HUES64 (cell line): Measurements from ENCODE around the gene TRAPPC14.

ENCODE experiments used
- H3K27ac ChIP-seq: 2 replicates; pipeline ENCODE4 v1.7.0; 2013; ENCODE audit warnings: low read depth, low read length, inconsistent platforms
- H3K27me3 ChIP-seq: 2 replicates; pipeline ENCODE4 v1.6.1; 2013; ENCODE audit warnings: mild to moderate bottlenecking, low read length; ENCODE audit not compliant: insufficient read depth
- H3K36me3 ChIP-seq: 2 replicates; pipeline ENCODE4 v1.6.1; 2013; ENCODE audit warnings: mild to moderate bottlenecking, low read length; ENCODE audit not compliant: insufficient read depth
- H3K4me1 ChIP-seq: 2 replicates; pipeline ENCODE4 v1.6.1; 2013; ENCODE audit warnings: mild to moderate bottlenecking, low read length, moderate library complexity; ENCODE audit not compliant: insufficient read depth
- H3K4me3 ChIP-seq: 2 replicates; pipeline ENCODE4 v1.5.1; 2013; ENCODE audit warnings: mild to moderate bottlenecking, low read length, moderate library complexity
- H3K9ac ChIP-seq: 2 replicates; pipeline ENCODE4 v1.6.1; 2013; ENCODE audit warnings: mild to moderate bottlenecking, low read depth, low read length
- H3K9me3 ChIP-seq: 2 replicates; pipeline ENCODE4 v1.6.1; 2013; ENCODE audit warnings: low read depth, low read length; ENCODE audit not compliant: insufficient read depth
- WGBS: fragments of 150-250, 120-280 bp; methylation state at CpG from one replicate; pipeline ENCODE4 v1.1.7; 2013; ENCODE audit warnings: missing lambda C conversion rate; 5-methylcytosine and 5-hydroxymethylcytosine counted together

TRAPPC14 gene

GRCh38 chr7:100171840-100172239, 13.3 kb upstream of the TRAPPC14 start:
- Histone ChIP-seq H3K36me3 (peaks cover 13% of the 10 kb centered on the region), H3K9ac (no peak overlapping the region), H3K9me3 (no peaks in the 10 kb centered on the region), H3K27ac (no peak overlapping the region), H3K4me1 (peaks cover 33% of the 10 kb centered on the region), H3K4me3 (peak overlapping the region; percentile 57), H3K27me3 (peaks cover 15% of the 10 kb centered on the region)
- 30% methylated on average over 22 of the region's 22 CpGs for WGBS

- H3K4me3 ChIP-seq, result peak overlapping the region; percentile 57
- H3K9me3 ChIP-seq, result no peaks in the 10 kb centered on the region
- H3K4me1 ChIP-seq, result peaks cover 30% of the 10 kb centered on the region
- H3K27me3 ChIP-seq, result peaks cover 22% of the 10 kb centered on the region
- no peak overlapping the region for H3K27ac ChIP-seq
- WGBS, result 3% methylated on average over 61 of the region's 61 CpGs
- peaks cover 13% of the 10 kb centered on the region for H3K36me3 ChIP-seq
- no peak overlapping the region for H3K9ac ChIP-seq
Observed at GRCh38 chr7:100171087-100171681, 12.7 kb upstream of the TRAPPC14 start.

- Histone ChIP-seq H3K9me3 (no peaks in the 10 kb centered on the region), H3K4me3 (peak overlapping the region; percentile 57; the same call in 1 of the 2 replicates), H3K4me1 (peaks cover 29% of the 10 kb centered on the region), H3K36me3 (peaks cover 10% of the 10 kb centered on the region), H3K27ac (no peak overlapping the region), H3K27me3 (peaks cover 22% of the 10 kb centered on the region), H3K9ac (no peak overlapping the region)
- 81% methylated on average over 10 of the region's 11 CpGs for WGBS
Observed at GRCh38 chr7:100170101-100170897, 11.8 kb upstream of the TRAPPC14 start.

GRCh38 chr7:100169147-100169850, 10.8 kb upstream of the TRAPPC14 start:
- H3K36me3 ChIP-seq, result no peaks in the 10 kb centered on the region
- no peak overlapping the region for H3K4me3 ChIP-seq
- H3K27ac ChIP-seq, result no peak overlapping the region
- H3K9ac ChIP-seq, result no peak overlapping the region
- H3K27me3 ChIP-seq, result peaks cover 22% of the 10 kb centered on the region
- WGBS, result 87% methylated on average over 10 of the region's 11 CpGs
- H3K4me1 ChIP-seq, result peaks cover 29% of the 10 kb centered on the region
- no peaks in the 10 kb centered on the region for H3K9me3 ChIP-seq

- H3K27ac ChIP-seq, result no peak overlapping the region
- peak overlapping the region; percentile 50; the same call in 1 of the 2 replicates for H3K9ac ChIP-seq
- H3K27me3 ChIP-seq, result peaks cover 22% of the 10 kb centered on the region
- no peaks in the 10 kb centered on the region for H3K36me3 ChIP-seq
- 4% methylated on average over 10 of the region's 11 CpGs for WGBS
- peak overlapping the region; percentile 57 for H3K4me3 ChIP-seq
- no peaks in the 10 kb centered on the region for H3K9me3 ChIP-seq
- peaks cover 29% of the 10 kb centered on the region for H3K4me1 ChIP-seq
Observed at GRCh38 chr7:100167912-100168323, 9.4 kb upstream of the TRAPPC14 start.

GRCh38 chr7:100166970-100167911, 8.7 kb upstream of the TRAPPC14 start:
- Histone ChIP-seq H3K4me1 (peaks cover 29% of the 10 kb centered on the region), H3K9me3 (no peaks in the 10 kb centered on the region), H3K36me3 (no peaks in the 10 kb centered on the region), H3K27ac (no peak overlapping the region), H3K4me3 (peak overlapping the region; percentile 57), H3K9ac (no peak overlapping the region), H3K27me3 (peaks cover 22% of the 10 kb centered on the region)
- WGBS, result 57% methylated on average over 12 of the region's 14 CpGs

GRCh38 chr7:100166317-100166940, 7.9 kb upstream of the TRAPPC14 start:
- Histone ChIP-seq H3K9ac (no peak overlapping the region), H3K27ac (no peak overlapping the region)

GRCh38 chr7:100163871-100164270, 5.3 kb upstream of the TRAPPC14 start:
- H3K27ac ChIP-seq, result no peak overlapping the region
- no peak overlapping the region for H3K4me3 ChIP-seq
- H3K27me3 ChIP-seq, result peaks cover 16% of the 10 kb centered on the region
- H3K9me3 ChIP-seq, result no peaks in the 10 kb centered on the region
- H3K36me3 ChIP-seq, result no peaks in the 10 kb centered on the region
- H3K4me1 ChIP-seq, result peaks cover 15% of the 10 kb centered on the region
- WGBS, result 92% methylated on average over 5 of the region's 5 CpGs
- no peak overlapping the region for H3K9ac ChIP-seq

More at GRCh38 chr7:100166317-100166940, 7.9 kb upstream of the TRAPPC14 start:
- H3K4me1 ChIP-seq, result peaks cover 25% of the 10 kb centered on the region
- H3K36me3 ChIP-seq, result no peaks in the 10 kb centered on the region
- H3K9me3 ChIP-seq, result no peaks in the 10 kb centered on the region
- H3K27me3 ChIP-seq, result peaks cover 16% of the 10 kb centered on the region
- H3K4me3 ChIP-seq, result no peak overlapping the region
- WGBS, result 82% methylated on average over 16 of the region's 16 CpGs

GRCh38 chr7:100163006-100163531, 4.5 kb upstream of the TRAPPC14 start:
- no peak overlapping the region for H3K4me3 ChIP-seq
- peaks cover 15% of the 10 kb centered on the region for H3K4me1 ChIP-seq
- H3K9ac ChIP-seq, result no peak overlapping the region
- peaks cover 16% of the 10 kb centered on the region for H3K27me3 ChIP-seq
- WGBS, result 50% methylated on average over 6 of the region's 6 CpGs
- H3K36me3 ChIP-seq, result no peaks in the 10 kb centered on the region
- no peaks in the 10 kb centered on the region for H3K9me3 ChIP-seq
- no peak overlapping the region for H3K27ac ChIP-seq

GRCh38 chr7:100160067-100160466, 1.5 kb upstream of the TRAPPC14 start:
- Histone ChIP-seq H3K4me3 (no peak overlapping the region), H3K4me1 (peaks cover 13% of the 10 kb centered on the region; the same call in 1 of the 2 replicates), H3K36me3 (peaks cover 21% of the 10 kb centered on the region), H3K9me3 (no peaks in the 10 kb centered on the region), H3K9ac (no peak overlapping the region), H3K27ac (no peak overlapping the region), H3K27me3 (no peaks in the 10 kb centered on the region)
- WGBS, result 95% methylated on average over 18 of the region's 18 CpGs
